Memory B cell (primary cell): ENCODE measurements around the gene QRFP.

Source experiments
- ATAC-seq: fragments of 150-1000 bp; cut with Tn5 transposase; 2 replicates; pipeline ENCODE4 v1.10.0; 2021; ENCODE audit warnings: low read depth, mild to moderate bottlenecking, moderate library complexity
- DNase-seq, 2 donors: peaks; one replicate each; pipeline ENCODE4 v3.0.0; 2022; ENCODE audit warnings: low spot score in 2 of 2
- H3K27ac Mint-ChIP-seq: one replicate; pipeline ENCODE4 v1.8.0; 2022; ENCODE audit warnings: mild to moderate bottlenecking, moderate library complexity, mixed read lengths
- H3K27me3 Mint-ChIP-seq: one replicate; pipeline ENCODE4 v1.8.0; 2022; ENCODE audit warnings: mixed read lengths
- H3K36me3 Mint-ChIP-seq: one replicate; pipeline ENCODE4 v1.8.0; 2022; ENCODE audit warnings: mild to moderate bottlenecking, mixed read lengths
- H3K4me1 Mint-ChIP-seq: one replicate; pipeline ENCODE4 v1.8.0; 2022; ENCODE audit warnings: mixed read lengths
- H3K4me3 Mint-ChIP-seq: one replicate; pipeline ENCODE4 v1.8.0; 2022; ENCODE audit warnings: mild to moderate bottlenecking, moderate library complexity, mixed read lengths
- H3K9me3 Mint-ChIP-seq: one replicate; pipeline ENCODE4 v1.8.0; 2022; ENCODE audit warnings: mixed read lengths

The QRFP gene

GRCh38 chr9:130873966-130874365 lies 22.6 kb downstream of the QRFP start:
- DNase-seq = no peak
- no peak overlapping the region for H3K4me3 Mint-ChIP-seq
- no peaks in the 10 kb centered on the region for H3K27me3 Mint-ChIP-seq
- peaks cover 31% of the 10 kb centered on the region for H3K36me3 Mint-ChIP-seq
- H3K4me1 Mint-ChIP-seq = peaks cover 10% of the 10 kb centered on the region
- no peak overlapping the region for H3K27ac Mint-ChIP-seq
- H3K9me3 Mint-ChIP-seq = no peaks in the 10 kb centered on the region
- ATAC-seq = no peak

GRCh38 chr9:130872912-130873503 lies 23.6 kb downstream of the QRFP start:
- Mint-ChIP-seq H3K36me3 (peaks cover 31% of the 10 kb centered on the region), H3K4me1 (peaks cover 10% of the 10 kb centered on the region), H3K27ac (no peak overlapping the region), H3K27me3 (no peaks in the 10 kb centered on the region), H3K9me3 (no peaks in the 10 kb centered on the region), H3K4me3 (no peak overlapping the region)
- no peak for ATAC-seq
- no peak for DNase-seq

- H3K9me3 Mint-ChIP-seq = no peaks in the 10 kb centered on the region
- peaks cover 31% of the 10 kb centered on the region for H3K36me3 Mint-ChIP-seq
- H3K4me1 Mint-ChIP-seq = peaks cover 10% of the 10 kb centered on the region
Observed at GRCh38 chr9:130872508-130872907, 24.1 kb downstream of the QRFP start.

GRCh38 chr9:130872093-130872492 lies 24.5 kb downstream of the QRFP start:
- no peak for DNase-seq
- Mint-ChIP-seq H3K9me3 (no peaks in the 10 kb centered on the region), H3K27me3 (no peaks in the 10 kb centered on the region), H3K36me3 (peaks cover 29% of the 10 kb centered on the region), H3K4me1 (peaks cover 10% of the 10 kb centered on the region), H3K4me3 (no peak overlapping the region), H3K27ac (no peak overlapping the region)
- ATAC-seq = no peak

More at GRCh38 chr9:130872508-130872907, 24.1 kb downstream of the QRFP start:
- ATAC-seq (no peak), DNase-seq (no peak)
- Mint-ChIP-seq H3K27ac (no peak overlapping the region), H3K27me3 (no peaks in the 10 kb centered on the region), H3K4me3 (no peak overlapping the region)

GRCh38 chr9:130871395-130872062 lies 25.1 kb downstream of the QRFP start:
- Mint-ChIP-seq H3K9me3 (no peaks in the 10 kb centered on the region), H3K27me3 (no peaks in the 10 kb centered on the region), H3K36me3 (peaks cover 25% of the 10 kb centered on the region), H3K4me3 (no peak overlapping the region), H3K27ac (peak overlapping the region; percentile 74), H3K4me1 (peaks cover 11% of the 10 kb centered on the region)
- no peak for ATAC-seq
- no peak for DNase-seq

- no peaks in the 10 kb centered on the region for H3K27me3 Mint-ChIP-seq
- ATAC-seq (peak; percentile 71), DNase-seq (no peak)
- H3K27ac Mint-ChIP-seq = peak overlapping the region; percentile 74
- no peaks in the 10 kb centered on the region for H3K9me3 Mint-ChIP-seq
- peaks cover 14% of the 10 kb centered on the region for H3K4me1 Mint-ChIP-seq
- H3K36me3 Mint-ChIP-seq = peaks cover 25% of the 10 kb centered on the region
- H3K4me3 Mint-ChIP-seq = no peak overlapping the region
Observed at GRCh38 chr9:130870491-130871381, 25.9 kb downstream of the QRFP start.

GRCh38 chr9:130869250-130869649 lies 27.4 kb downstream of the QRFP start:
- ATAC-seq (no peak), DNase-seq (no peak)
- Mint-ChIP-seq H3K9me3 (no peaks in the 10 kb centered on the region), H3K27me3 (no peaks in the 10 kb centered on the region), H3K27ac (no peak overlapping the region), H3K4me1 (peaks cover 14% of the 10 kb centered on the region), H3K4me3 (no peak overlapping the region), H3K36me3 (peaks cover 14% of the 10 kb centered on the region)

- Mint-ChIP-seq H3K9me3 (no peaks in the 10 kb centered on the region), H3K4me1 (peaks cover 14% of the 10 kb centered on the region), H3K27me3 (no peaks in the 10 kb centered on the region), H3K36me3 (peaks cover 7% of the 10 kb centered on the region), H3K4me3 (no peak overlapping the region), H3K27ac (no peak overlapping the region)
- ATAC-seq (no peak), DNase-seq (no peak)
Observed at GRCh38 chr9:130868230-130868629, 28.4 kb downstream of the QRFP start.

GRCh38 chr9:130867556-130867955 lies 29.1 kb downstream of the QRFP start:
- Mint-ChIP-seq H3K4me3 (no peak overlapping the region), H3K4me1 (peaks cover 14% of the 10 kb centered on the region), H3K27ac (no peak overlapping the region), H3K36me3 (peaks cover 5% of the 10 kb centered on the region), H3K9me3 (no peaks in the 10 kb centered on the region), H3K27me3 (no peaks in the 10 kb centered on the region)
- DNase-seq (no peak), ATAC-seq (no peak)

- ATAC-seq (peak; percentile 67), DNase-seq (peak; percentile 42 to 52)
- H3K27me3 Mint-ChIP-seq = no peaks in the 10 kb centered on the region
- peaks cover 4% of the 10 kb centered on the region for H3K36me3 Mint-ChIP-seq
- H3K27ac Mint-ChIP-seq = no peak overlapping the region
- no peak overlapping the region for H3K4me3 Mint-ChIP-seq
- H3K9me3 Mint-ChIP-seq = no peaks in the 10 kb centered on the region
- H3K4me1 Mint-ChIP-seq = peaks cover 14% of the 10 kb centered on the region
Observed at GRCh38 chr9:130866474-130866965, 30.1 kb downstream of the QRFP start.

- Mint-ChIP-seq H3K9me3 (no peaks in the 10 kb centered on the region), H3K27me3 (no peaks in the 10 kb centered on the region), H3K4me1 (peaks cover 9% of the 10 kb centered on the region), H3K4me3 (no peak overlapping the region), H3K36me3 (peaks cover 5% of the 10 kb centered on the region), H3K27ac (no peak overlapping the region)
- ATAC-seq (no peak), DNase-seq (no peak)
Observed at GRCh38 chr9:130865921-130866320, 30.7 kb downstream of the QRFP start.

GRCh38 chr9:130864541-130864940 lies 32.1 kb downstream of the QRFP start:
- ATAC-seq (no peak), DNase-seq (no peak)
- Mint-ChIP-seq H3K27me3 (no peaks in the 10 kb centered on the region), H3K4me3 (no peak overlapping the region), H3K4me1 (peaks cover 4% of the 10 kb centered on the region), H3K36me3 (peaks cover 5% of the 10 kb centered on the region), H3K27ac (no peak overlapping the region), H3K9me3 (no peaks in the 10 kb centered on the region)

GRCh38 chr9:130862747-130863146 lies 33.9 kb downstream of the QRFP start:
- ATAC-seq (no peak), DNase-seq (no peak)
- H3K27me3 Mint-ChIP-seq = no peaks in the 10 kb centered on the region
- no peak overlapping the region for H3K27ac Mint-ChIP-seq
- H3K4me1 Mint-ChIP-seq = peaks cover 4% of the 10 kb centered on the region
- H3K36me3 Mint-ChIP-seq = peaks cover 5% of the 10 kb centered on the region
- H3K9me3 Mint-ChIP-seq = no peaks in the 10 kb centered on the region
- H3K4me3 Mint-ChIP-seq = no peak overlapping the region

GRCh38 chr9:130862217-130862616 lies 34.4 kb downstream of the QRFP start:
- no peak for DNase-seq
- Mint-ChIP-seq H3K4me1 (peaks cover 4% of the 10 kb centered on the region), H3K4me3 (no peak overlapping the region), H3K27me3 (no peaks in the 10 kb centered on the region), H3K27ac (no peak overlapping the region), H3K9me3 (no peaks in the 10 kb centered on the region), H3K36me3 (peaks cover 9% of the 10 kb centered on the region)
- ATAC-seq = no peak
